Endodermal cell (in vitro differentiated cells): ENCODE data around the gene GATA3. TPM values are rescaled to one million over a fixed set of nuclear protein-coding genes. Genes with fewer than 3 reads are reported as not detected.

ENCODE experiments used
- DNase-seq: peaks from one replicate; pipeline ENCODE4 v3.0.0-alpha.2; 2017
- H3K27ac ChIP-seq: 2 replicates; pipeline ENCODE4 v1.5.1; 2013; ENCODE audit warnings: mild to moderate bottlenecking, low read depth, low read length, moderate library complexity
- H3K27me3 ChIP-seq: 2 replicates; pipeline ENCODE4 v1.6.1; 2013; ENCODE audit warnings: mild to moderate bottlenecking, low read length, moderate library complexity; ENCODE audit not compliant: insufficient read depth, control insufficient read depth, poor library complexity, severe bottlenecking
- H3K36me3 ChIP-seq: 2 replicates; pipeline ENCODE4 v1.7.0; 2013; ENCODE audit warnings: mild to moderate bottlenecking, low read length, moderate library complexity; ENCODE audit not compliant: control insufficient read depth, insufficient read depth
- H3K4me1 ChIP-seq: one replicate; pipeline ENCODE4 v1.7.0; 2013; ENCODE audit warnings: low read length; ENCODE audit not compliant: control insufficient read depth, insufficient read depth
- H3K4me3 ChIP-seq: 2 replicates; pipeline ENCODE4 v1.5.1; 2013; ENCODE audit warnings: mild to moderate bottlenecking, low read length, moderate library complexity
- H3K9ac ChIP-seq: 2 replicates; pipeline ENCODE4 v1.6.1; 2013; ENCODE audit warnings: mild to moderate bottlenecking, low read length, moderate library complexity; ENCODE audit not compliant: poor library complexity, severe bottlenecking; ENCODE audit errors: extremely low read depth
- H3K9me3 ChIP-seq: 2 replicates; pipeline ENCODE4 v1.6.1; 2013; ENCODE audit warnings: mild to moderate bottlenecking, low read length, moderate library complexity; ENCODE audit not compliant: control insufficient read depth
- H3K27ac Mint-ChIP-seq: 2 replicates; pipeline ENCODE4 v1.8.0; 2020; ENCODE audit warnings: mixed read lengths
- H3K27me3 Mint-ChIP-seq: 2 replicates; pipeline ENCODE4 v1.8.0; 2021; ENCODE audit warnings: mild to moderate bottlenecking, mixed read lengths; ENCODE audit not compliant: insufficient read depth
- H3K36me3 Mint-ChIP-seq: 2 replicates; pipeline ENCODE4 v1.8.0; 2020; ENCODE audit warnings: low read depth, mixed read lengths
- H3K4me1 Mint-ChIP-seq: 2 replicates; pipeline ENCODE4 v1.8.0; 2020; ENCODE audit warnings: mixed read lengths
- H3K4me3 Mint-ChIP-seq: 2 replicates; pipeline ENCODE4 v1.8.0; 2020; ENCODE audit warnings: mild to moderate bottlenecking, moderate library complexity, mixed read lengths
- H3K9me3 Mint-ChIP-seq: 2 replicates; pipeline ENCODE4 v1.8.0; 2020; ENCODE audit warnings: mild to moderate bottlenecking, mixed read lengths
- WGBS, 2 experiments: methylation state at CpG; one replicate each; pipeline versions ENCODE4 v1.1.5 to v1.1.7; 2013; ENCODE audit warnings: missing lambda C conversion rate in 2 of 2, mixed read lengths in 1 of 2; ENCODE audit not compliant: insufficient coverage in 1 of 2, insufficient read length in 1 of 2; 5-methylcytosine and 5-hydroxymethylcytosine counted together
- total RNA-seq, 2 donors: library from RNA; stranded (reverse); fragmentation: NEBNext Ultra II Directional in 1 of 2; extraction: Animal tissue kit (Norgen Biotek cat#: 25700) in 1 of 2; gene quantifications; 2 replicates in 1 of 2; 3 replicates in 1 of 2; pipeline ENCODE4 v1.2.1, GENCODE V29; 2021
- TF ChIP-seq, protein P1 (sequence below): fragments of 200-600 bp; sonication (generic); conservative IDR thresholded peaks from 2 replicates; pipeline ENCODE4 v1.5.0; 2021; ENCODE audit warnings: antibody characterized with exemption, mild to moderate bottlenecking

GATA3 gene
- total RNA-seq, 2 donors from 2014 or later, result 51.3 to 103 TPM

DNA sequence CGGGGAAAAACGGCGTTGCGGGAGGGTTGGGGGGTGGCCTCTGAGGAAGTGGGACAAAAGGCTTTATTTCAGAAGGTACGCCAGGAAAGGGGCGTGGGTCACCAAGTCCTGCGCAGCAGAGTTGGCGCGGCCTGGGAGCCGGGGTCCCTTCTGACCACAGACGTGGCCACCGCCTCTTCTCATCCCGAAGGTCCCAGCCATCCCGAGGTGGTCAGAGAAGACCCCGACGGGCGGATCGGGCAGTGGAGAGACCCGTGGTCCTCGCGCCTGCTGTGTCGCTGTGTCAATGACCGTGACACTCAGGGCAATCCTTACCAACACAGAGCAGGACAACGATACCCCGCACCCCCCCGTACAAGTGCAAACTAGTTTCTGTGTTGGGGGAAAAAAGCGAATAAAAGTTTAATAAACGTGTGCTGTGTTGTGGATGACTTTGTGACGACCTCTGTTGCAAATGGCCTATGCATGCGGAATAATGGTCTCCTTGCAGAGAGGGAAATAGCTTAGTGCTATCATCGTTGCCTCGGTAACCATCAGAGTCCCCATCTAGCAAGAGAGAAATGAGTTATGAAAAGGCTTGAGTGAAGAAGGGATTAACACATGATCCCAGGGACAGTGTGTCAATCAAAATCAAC, 19.4 kb upstream of the GATA3 start:
- Mint-ChIP-seq H3K36me3 (no peaks in the 10 kb centered on the region), H3K9me3 (no peaks in the 10 kb centered on the region), H3K27ac (no peak overlapping the region), H3K4me3 (peak overlapping the region; percentile 44), H3K27me3 (peaks cover 99% of the 10 kb centered on the region), H3K4me1 (peaks cover 32% of the 10 kb centered on the region)
- 5% methylated on average over 23 to 32 of the region's 32 CpGs for WGBS, 2 experiments
- H3K27ac ChIP-seq, result no peak overlapping the region
- peak overlapping the region; percentile 64 for H3K4me3 ChIP-seq
- peaks cover 96% of the 10 kb centered on the region for H3K27me3 ChIP-seq
- no peaks in the 10 kb centered on the region for H3K36me3 ChIP-seq
- H3K4me1 ChIP-seq, result peaks cover 9% of the 10 kb centered on the region
- H3K9me3 ChIP-seq, result no peaks in the 10 kb centered on the region
- DNase-seq, result peak; percentile 57
- TF ChIP-seq, protein P1, sequence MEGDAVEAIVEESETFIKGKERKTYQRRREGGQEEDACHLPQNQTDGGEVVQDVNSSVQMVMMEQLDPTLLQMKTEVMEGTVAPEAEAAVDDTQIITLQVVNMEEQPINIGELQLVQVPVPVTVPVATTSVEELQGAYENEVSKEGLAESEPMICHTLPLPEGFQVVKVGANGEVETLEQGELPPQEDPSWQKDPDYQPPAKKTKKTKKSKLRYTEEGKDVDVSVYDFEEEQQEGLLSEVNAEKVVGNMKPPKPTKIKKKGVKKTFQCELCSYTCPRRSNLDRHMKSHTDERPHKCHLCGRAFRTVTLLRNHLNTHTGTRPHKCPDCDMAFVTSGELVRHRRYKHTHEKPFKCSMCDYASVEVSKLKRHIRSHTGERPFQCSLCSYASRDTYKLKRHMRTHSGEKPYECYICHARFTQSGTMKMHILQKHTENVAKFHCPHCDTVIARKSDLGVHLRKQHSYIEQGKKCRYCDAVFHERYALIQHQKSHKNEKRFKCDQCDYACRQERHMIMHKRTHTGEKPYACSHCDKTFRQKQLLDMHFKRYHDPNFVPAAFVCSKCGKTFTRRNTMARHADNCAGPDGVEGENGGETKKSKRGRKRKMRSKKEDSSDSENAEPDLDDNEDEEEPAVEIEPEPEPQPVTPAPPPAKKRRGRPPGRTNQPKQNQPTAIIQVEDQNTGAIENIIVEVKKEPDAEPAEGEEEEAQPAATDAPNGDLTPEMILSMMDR, result no peak
- no peak overlapping the region for H3K9ac ChIP-seq

DNA sequence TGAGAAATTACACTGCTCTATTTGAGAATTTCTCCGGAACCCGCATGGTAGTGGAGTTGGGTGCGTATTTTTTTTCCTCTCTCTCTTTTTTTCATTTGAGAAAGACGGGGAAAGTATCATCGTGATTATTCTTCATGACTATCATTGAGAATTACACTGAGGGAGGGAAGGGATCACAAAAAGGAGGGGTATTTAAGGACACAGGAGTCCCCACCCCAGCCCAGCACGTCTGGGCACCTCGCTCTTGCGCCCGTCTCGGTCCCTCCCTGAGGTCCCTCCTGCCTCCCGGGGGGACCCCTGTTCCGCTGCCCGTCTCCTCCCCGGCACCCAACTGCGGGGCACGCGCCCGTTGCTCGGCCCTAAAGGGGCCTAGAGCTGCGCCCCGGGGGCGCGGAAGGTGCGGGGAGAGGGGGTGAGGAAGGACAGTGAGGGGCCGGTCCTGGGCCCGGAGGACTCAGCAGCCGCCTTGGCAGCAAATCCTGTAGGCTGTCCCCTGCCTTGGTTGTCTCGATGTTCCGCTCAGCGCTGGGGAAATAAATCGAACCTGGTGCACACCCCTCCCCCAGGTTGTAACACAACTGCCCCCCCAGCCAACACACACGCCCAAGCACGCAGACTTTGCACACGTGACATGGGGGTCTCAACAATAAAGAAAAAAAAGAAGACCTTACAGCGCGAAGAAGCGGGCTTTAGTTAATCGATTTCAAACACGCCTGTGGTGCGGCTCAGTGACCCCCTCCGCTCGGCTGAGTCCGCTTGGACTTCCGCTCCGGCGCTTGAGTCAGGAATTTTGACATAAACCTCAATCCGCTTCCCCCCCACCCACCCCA, 18.6 kb upstream of the GATA3 start:
- H3K4me1 ChIP-seq, result peaks cover 9% of the 10 kb centered on the region
- H3K27ac ChIP-seq, result no peak overlapping the region
- H3K4me3 Mint-ChIP-seq, result peak overlapping the region; percentile 44
- WGBS, 2 experiments, result 2% methylated on average over 9 to 46 of the region's 47 CpGs
- H3K9ac ChIP-seq, result no peak overlapping the region
- TF ChIP-seq, protein P1, result no peak
- H3K27me3 Mint-ChIP-seq, result peaks cover 100% of the 10 kb centered on the region
- H3K27me3 ChIP-seq, result peaks cover 100% of the 10 kb centered on the region
- H3K27ac Mint-ChIP-seq, result no peak overlapping the region
- no peaks in the 10 kb centered on the region for H3K36me3 Mint-ChIP-seq
- no peaks in the 10 kb centered on the region for H3K9me3 ChIP-seq
- H3K4me3 ChIP-seq, result peak overlapping the region; percentile 56
- no peaks in the 10 kb centered on the region for H3K36me3 ChIP-seq
- H3K4me1 Mint-ChIP-seq, result peaks cover 27% of the 10 kb centered on the region
- peak; percentile 65 for DNase-seq
- H3K9me3 Mint-ChIP-seq, result no peaks in the 10 kb centered on the region

DNA sequence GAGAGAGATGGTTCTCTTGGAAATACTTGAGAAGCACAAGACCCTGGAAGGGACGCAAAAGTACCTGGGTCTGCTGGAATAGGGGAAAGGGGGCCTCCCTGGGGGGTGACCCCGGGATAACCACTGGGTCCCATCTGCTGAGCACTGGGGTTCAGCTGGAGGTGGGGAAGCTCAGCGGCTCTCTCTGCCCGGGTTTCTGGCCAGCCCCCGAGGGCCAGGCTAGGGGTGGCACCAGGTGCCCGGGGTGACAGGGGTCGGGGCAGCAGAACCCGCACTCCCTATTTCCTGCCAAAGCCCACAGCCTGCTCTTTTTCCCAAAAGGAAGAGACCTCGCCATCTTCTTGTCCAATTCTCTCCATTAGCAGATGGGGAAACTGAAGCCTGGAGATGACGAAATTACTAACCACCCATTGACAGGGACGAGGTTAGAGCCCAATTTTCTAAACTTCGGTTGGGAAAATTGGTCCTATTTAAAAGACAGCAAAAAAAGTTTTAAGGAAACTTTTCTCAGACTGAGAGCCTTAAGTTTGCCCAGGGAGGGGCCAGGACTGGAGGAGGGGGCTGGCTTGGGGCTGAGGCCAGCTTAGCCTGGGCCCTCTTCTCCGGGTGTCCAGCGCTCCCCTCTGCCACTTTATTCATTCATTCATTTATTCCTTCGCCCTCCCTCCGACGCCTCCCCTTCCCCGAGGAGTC, 17.8 kb upstream of the GATA3 start:
- WGBS, 2 experiments, result 7 to 14% methylated on average over 9 to 18 of the region's 18 CpGs
- TF ChIP-seq, protein P1, result no peak
- no peaks in the 10 kb centered on the region for H3K9me3 ChIP-seq
- no peaks in the 10 kb centered on the region for H3K36me3 ChIP-seq
- Mint-ChIP-seq H3K9me3 (no peaks in the 10 kb centered on the region), H3K27ac (no peak overlapping the region), H3K4me3 (peak overlapping the region; percentile 42), H3K27me3 (peaks cover 100% of the 10 kb centered on the region), H3K4me1 (peaks cover 31% of the 10 kb centered on the region), H3K36me3 (no peaks in the 10 kb centered on the region)
- H3K27ac ChIP-seq, result no peak overlapping the region
- H3K4me3 ChIP-seq, result no peak overlapping the region
- H3K9ac ChIP-seq, result no peak overlapping the region
- peak; percentile 48 for DNase-seq
- peaks cover 9% of the 10 kb centered on the region for H3K4me1 ChIP-seq
- peaks cover 100% of the 10 kb centered on the region for H3K27me3 ChIP-seq
